K562 (cell line): ENCODE data around the gene PPP2R3C. TPM values are rescaled to one million over a fixed set of nuclear protein-coding genes. Genes with fewer than 3 reads are reported as not detected.

Experiments
- ATAC-seq: fragments of 200-7000 bp; cut with Tn5 transposase; 3 replicates; pipeline ENCODE4 v1.9.1; 2020; ENCODE audit warnings: moderate library complexity
- BruUV-seq: library from RNA; stranded (reverse); fragments of 400-500 nt; replicated peaks from 2 replicates; lab custom pipeline; 2021; lab: Mats Ljungman, UMichigan
- CTCF ChIA-PET: fragments of 300-600 bp; formaldehyde crosslinking; extraction: SDS; loops from one replicate; lab custom pipeline; 2021; ENCODE audit warnings: low intra/inter-chr PET ratio; lab: Yijun Ruan, JAX
- POLR2A ChIA-PET: fragments of 300-600, 350-650 bp; sonication (Branson Sonifier 250); formaldehyde crosslinking; extraction: SDS; loops from one replicate; lab custom pipeline; 2021; ENCODE audit warnings: antibody characterized with exemption, inconsistent platforms; lab: Yijun Ruan, JAX
- DNase-seq, 4 experiments: peaks; one replicate each; pipeline versions ENCODE4 v3.0.0 to v3.0.0-alpha.2; 2011 to 2018; ENCODE audit warnings: low spot score in 3 of 4, mixed read lengths in 3 of 4; ENCODE audit errors: extremely low read depth in 1 of 4
- FAIRE-seq: peaks from 2 replicates; lab custom pipeline; 2011; peaks lifted over from hg19 to GRCh38; lab: Jason Lieb, UNC
- H2AFZ ChIP-seq: 2 replicates; pipeline ENCODE4 v1.6.0; 2011; ENCODE audit warnings: low read depth, low read length, control low read depth, inconsistent platforms
- H3K27ac ChIP-seq: fragments of 200-600 bp; 3 replicates; pipeline ENCODE4 v1.8.0; 2011; ENCODE audit warnings: low read depth, mild to moderate bottlenecking, control low read depth, inconsistent platforms, low read length, moderate library complexity, mixed read lengths; ENCODE audit errors: extremely low read depth
- H3K27me3 ChIP-seq, 2 experiments: fragments of 300-600 bp in 1 of 2; 2 replicates in 1 of 2; 3 replicates in 1 of 2; pipeline versions ENCODE4 v1.6.0 to v1.8.0; 2011; ENCODE audit warnings: inconsistent platforms in 2 of 2, low read length in 2 of 2, mild to moderate bottlenecking in 1 of 2, mixed read lengths in 1 of 2, moderate library complexity in 1 of 2; ENCODE audit not compliant: control insufficient read depth in 2 of 2, insufficient read depth in 2 of 2
- H3K36me3 ChIP-seq: fragments of 300-600 bp; 3 replicates; pipeline ENCODE4 v1.8.0; 2011; ENCODE audit warnings: mild to moderate bottlenecking, low read length, inconsistent platforms; ENCODE audit not compliant: control insufficient read depth, insufficient read depth
- H3K4me1 ChIP-seq, 2 experiments: fragments of 200-600 bp in 1 of 2; replicated peaks in 1 of 2; 2 replicates in 1 of 2; 3 replicates in 1 of 2; pipeline versions ENCODE4 v1.5.1 to v1.8.0; 2011; ENCODE audit warnings: inconsistent platforms in 2 of 2, low read length in 2 of 2, mild to moderate bottlenecking in 1 of 2, mixed read lengths in 1 of 2, moderate library complexity in 1 of 2; ENCODE audit not compliant: control insufficient read depth in 2 of 2, insufficient read depth in 2 of 2
- H3K4me2 ChIP-seq: 2 replicates; pipeline ENCODE4 v1.6.1; 2011; ENCODE audit warnings: low read length, control low read depth, inconsistent platforms, mixed read lengths; ENCODE audit not compliant: insufficient read depth
- H3K4me3 ChIP-seq: fragments of 200-600 bp; sonication (generic), shearing (Covaris generic); 2 replicates; pipeline ENCODE4 v1.5.1; 2016; ENCODE audit warnings: control low read depth, inconsistent platforms
- H3K79me2 ChIP-seq: fragments of 200-600 bp; 3 replicates; pipeline ENCODE4 v1.8.0; 2011; ENCODE audit warnings: low read length, inconsistent platforms; ENCODE audit not compliant: control insufficient read depth, insufficient read depth
- H3K9ac ChIP-seq, 2 experiments: 2 replicates each; pipeline versions ENCODE4 v1.6.0 to v1.6.1; 2011; ENCODE audit warnings: low read depth in 2 of 2, low read length in 2 of 2, control low read depth in 1 of 2, inconsistent platforms in 1 of 2, mild to moderate bottlenecking in 1 of 2, mixed read lengths in 1 of 2; ENCODE audit not compliant: insufficient read depth in 1 of 2
- H3K9me1 ChIP-seq: one replicate; pipeline ENCODE4 v1.6.0; 2011; ENCODE audit warnings: inconsistent platforms, mild to moderate bottlenecking, low read length, moderate library complexity; ENCODE audit not compliant: control insufficient read depth, insufficient read depth
- H3K9me3 ChIP-seq: replicated peaks from 2 replicates; pipeline ENCODE4 v1.5.1; 2011; ENCODE audit warnings: low read depth, low read length, inconsistent platforms; ENCODE audit not compliant: control insufficient read depth, insufficient read depth
- H4K20me1 ChIP-seq: replicated peaks from 2 replicates; pipeline ENCODE4 v1.6.1; 2011; ENCODE audit warnings: low read length, inconsistent platforms, mixed read lengths; ENCODE audit not compliant: control insufficient read depth, insufficient read depth
- CHD2 ChIP-seq: IDR thresholded peaks from 2 replicates; pipeline ENCODE4 v1.6.1; 2011; ENCODE audit warnings: low read depth, low read length
- CREM ChIP-seq: IDR thresholded peaks from 2 replicates; pipeline ENCODE4 v1.6.1; 2014; ENCODE audit warnings: antibody characterized with exemption, low read depth
- ELK3 ChIP-seq: fragments of 450-650 bp; formaldehyde crosslinking; IDR thresholded peaks from 2 replicates; pipeline ENCODE4 v1.4.0; 2020; ENCODE audit warnings: mild to moderate bottlenecking
- GABPB2 ChIP-seq: fragments of 250-450 bp; sonication (Bioruptor Pico); conservative IDR thresholded peaks from 2 replicates; pipeline ENCODE4 v1.5.1; 2021; ENCODE audit warnings: mild to moderate bottlenecking
- MEF2D ChIP-seq: conservative IDR thresholded peaks from 2 replicates; pipeline ENCODE4 v1.6.1; 2016; ENCODE audit warnings: low read depth, missing genetic modification characterization, missing compliant biosample characterization
- MLLT1 ChIP-seq, 2 experiments: fragments of 450-650 bp; IDR thresholded peaks; 2 replicates each; pipeline ENCODE4 v1.6.1; 2016
- RBBP5 ChIP-seq: fragments of 200-600 bp; sonication (generic); IDR thresholded peaks from 2 replicates; pipeline ENCODE4 v1.6.1; 2012; ENCODE audit warnings: borderline replicate concordance, mild to moderate bottlenecking, low read length, control low read depth, inconsistent platforms; ENCODE audit not compliant: insufficient read depth, poor library complexity, severe bottlenecking
- SMAD1 ChIP-seq: fragments of 150-350 bp; IDR thresholded peaks from 2 replicates; pipeline ENCODE4 v1.6.1; 2014; ENCODE audit warnings: low read length, low read depth; ENCODE audit not compliant: partially characterized antibody
- SP2 ChIP-seq: IDR thresholded peaks from 2 replicates; pipeline ENCODE4 v1.6.1; 2011; ENCODE audit warnings: mild to moderate bottlenecking, low read depth, low read length, moderate library complexity; ENCODE audit not compliant: poor library complexity, severe bottlenecking; ENCODE audit errors: extremely low read depth
- THAP12 ChIP-seq: fragments of 250-450 bp; sonication (Bioruptor Pico); IDR thresholded peaks from 2 replicates; pipeline ENCODE4 v1.9.0; 2021; ENCODE audit warnings: mild to moderate bottlenecking, inconsistent platforms
- UBTF ChIP-seq, 2 experiments: IDR thresholded peaks; 2 replicates each; pipeline ENCODE4 v1.6.1; 2012; ENCODE audit warnings: improper control_type of control experiment in 2 of 2, low read depth in 2 of 2, low read length in 2 of 2, borderline replicate concordance in 1 of 2
- WGBS: fragments of 100-300 bp; shearing (Covaris generic); methylation state at CpG from one replicate; pipeline ENCODE4 v1.1.6; 2016; ENCODE audit warnings: low coverage, mixed read lengths; ENCODE audit not compliant: insufficient coverage; ENCODE audit errors: missing lambda C conversion rate; 5-methylcytosine and 5-hydroxymethylcytosine counted together
- in situ Hi-C: fragments of 300-500 bp; cut with MboI; formaldehyde crosslinking; loops from 4 replicates; pipeline ENCODE4 v1.15.0; 2018; ENCODE audit warnings: inconsistent platforms, mixed read lengths
- intact Hi-C: fragments of 100-400 bp; cut with micrococcal nuclease; formaldehyde crosslinking; loops from 2 replicates; pipeline ENCODE4 v1.14.2; 2022
- polyA plus RNA-seq, 8 experiments: library from polyadenylated mRNA; depleted of rRNA in 4 of 8; stranded (reverse) in 5 of 8; unstranded in 3 of 8; fragments of >200 nt; fragmentation: Nextera tagmentation in 2 of 8; fragmentation: Illumina TruSeq in 1 of 8; extraction: Ambion mirVana in 2 of 8; extraction: Trizol in 1 of 8; gene quantifications; 2 replicates each; pipeline versions ENCODE4 v1.2.1 to v1.2.3, GENCODE V29; 2011 to 2014; ENCODE audit warnings: inconsistent platforms in 1 of 8, missing spikeins in 1 of 8
- total RNA-seq, 7 experiments: library from RNA; depleted of rRNA in 6 of 7; stranded (reverse); fragments of >200 nt in 6 of 7; fragmentation: Illumina TruSeq in 2 of 7; extraction: Trizol in 2 of 7; gene quantifications; 2 replicates each; pipeline versions ENCODE4 v1.2.1 to v1.2.3, GENCODE V29; 2011 to 2021; ENCODE audit warnings: low replicate concordance in 1 of 7

The PPP2R3C gene
- total and polyA plus RNA-seq, 9 of the 15 experiments (the other 6 are each of a cell fraction or from before 2014, with no cell fraction given) = 14.7 to 43.3 (median 22.7) TPM

GRCh38 chr14:35122696-35123387 lies 1.1 kb upstream of the PPP2R3C start:
- H2AFZ ChIP-seq = peak overlapping the region; percentile 97
- peaks cover 50% of the 10 kb centered on the region for H3K79me2 ChIP-seq
- 0% methylated on average over 17 of the region's 23 CpGs for WGBS
- H3K4me2 ChIP-seq = peak overlapping the region; percentile 94
- BruUV-seq = TSS peak; percentile 66
- H3K9me1 ChIP-seq = no peaks in the 10 kb centered on the region
- H3K9ac ChIP-seq = peak overlapping the region; percentile 94 to 96
- FAIRE-seq (peak; percentile 65), DNase-seq (peak in 2 of 4 experiments; percentile 6 to 18), ATAC-seq (peak; percentile 24)
- peaks cover 16% of the 10 kb centered on the region; the same call in 2 of the 3 replicates for H3K36me3 ChIP-seq
- peak overlapping the region; percentile 99 for H3K27ac ChIP-seq
- no peaks in the 10 kb centered on the region for H3K9me3 ChIP-seq
- ChIA-PET POLR2A (interaction anchor here (0.6 to 1.7 kb wide), 7 partner anchors 12 to 408 kb away, joined by 3 to 6 read pairs (median 3); partner anchors contain the start of genes BAZ1A, CFL2 and FAM177A1), CTCF (no interaction called here)
- intact Hi-C loops (loop anchor here (2.0 to 10.0 kb wide), 3 partner anchors 76 to 248 kb away; partner anchors contain the start of genes BAZ1A, FAM177A1 and SRP54), in situ Hi-C loops (no loop called here)
- no peaks in the 10 kb centered on the region for H3K27me3 ChIP-seq
- peak overlapping the region; percentile 62 for H3K4me3 ChIP-seq
- no peaks in the 10 kb centered on the region for H4K20me1 ChIP-seq
- H3K4me1 ChIP-seq = peaks cover 4 to 9% of the 10 kb centered on the region in 2 experiments; a peak in 4 of 5 replicates
- TF ChIP-seq CREM = peak; percentile 1; the same call in 1 of the 2 replicates
- 0 out of 2 replicates have a peak, but pooled peaks have one; percentile 33 for TF ChIP-seq THAP12 (CRISPR knock-in tag)
- peak; percentile 8 for TF ChIP-seq SMAD1
- 0 out of 4 replicates have a peak, but pooled peaks of 1 of the 2 experiments have one; percentile 57 for TF ChIP-seq UBTF (IDR thresholded peaks at IDR 0.05; ENCODE audit: borderline replicate concordance in 1 of 2, low read depth in 2 of 2, low read length in 2 of 2)
- peak in 1 of 2 experiments; percentile 28; a peak in 1 of 4 replicates for TF ChIP-seq MLLT1 (IDR thresholded peaks at IDR 0.05)
- TF ChIP-seq MEF2D (tag) = no peak
- no peak for TF ChIP-seq ELK3 (CRISPR knock-in tag)
- no peak for TF ChIP-seq GABPB2 (CRISPR knock-in tag)
- no peak for TF ChIP-seq SP2
- no peak for TF ChIP-seq CHD2
- peak; percentile 7 for TF ChIP-seq RBBP5
